SIG-M5 (cell line): ENCODE data around the gene MYO9A.

Experiments used
- DNase-seq: peaks from one replicate; lab custom pipeline; 2025; lab: John Stamatoyannopoulos, UW

MYO9A gene

GRCh38 chr15:71782422-71783165 lies 335.4 kb downstream of the MYO9A start:
- no peak for DNase-seq

- DNase-seq: no peak
Observed at GRCh38 chr15:71781965-71782265, 336.0 kb downstream of the MYO9A start.

GRCh38 chr15:71781179-71781964 lies 336.6 kb downstream of the MYO9A start:
- no peak for DNase-seq

- DNase-seq: no peak
Observed at GRCh38 chr15:71780115-71780976, 337.6 kb downstream of the MYO9A start.

GRCh38 chr15:71779073-71779797 lies 338.7 kb downstream of the MYO9A start:
- no peak for DNase-seq

GRCh38 chr15:71777216-71777943 lies 340.6 kb downstream of the MYO9A start:
- DNase-seq: no peak

- no peak for DNase-seq
Observed at GRCh38 chr15:71776304-71776703, 341.6 kb downstream of the MYO9A start.

- DNase-seq: no peak
Observed at GRCh38 chr15:71775856-71776255, 342.1 kb downstream of the MYO9A start.

- DNase-seq: no peak
Observed at GRCh38 chr15:71773206-71773859, 344.6 kb downstream of the MYO9A start.
